HCT116 (cell line): ENCODE measurements around the gene GRK1. TPM values are rescaled to one million over a fixed set of nuclear protein-coding genes. Genes with fewer than 3 reads are reported as not detected.

Source experiments
- ATAC-seq: fragments of 200-7000 bp; cut with Tn5 transposase; 2 replicates; pipeline ENCODE4 v1.9.1; 2020; ENCODE audit warnings: mild to moderate bottlenecking, moderate library complexity
- BruUV-seq: library from RNA; stranded (reverse); fragments of 400-500 nt; replicated peaks from 2 replicates; lab custom pipeline; 2021; lab: Mats Ljungman, UMichigan
- CTCF ChIA-PET: fragments of 300-600 bp; sonication (Branson Sonifier 250); formaldehyde crosslinking; loops from one replicate; lab custom pipeline; 2021; ENCODE audit warnings: antibody characterized with exemption; lab: Charles Lee
- POLR2A ChIA-PET: fragments of 300-600, 350-600 bp; sonication (Branson Sonifier 250); formaldehyde crosslinking; loops from one replicate; lab custom pipeline; 2021; ENCODE audit warnings: antibody characterized with exemption; lab: Charles Lee
- RAD21 ChIA-PET, 2 experiments: fragments of 300-600 bp; sonication (Branson Sonifier 250); formaldehyde crosslinking; loops; one replicate each; lab custom pipeline; 2023; ENCODE audit warnings: low total read pairs in 2 of 2; ENCODE audit not compliant: uncharacterized antibody in 2 of 2, unreplicated experiment in 2 of 2, low non-redundant PET in 1 of 2; lab: Charles Lee
- DNase-seq: peaks from one replicate; pipeline ENCODE4 v3.0.0-alpha.2; 2010; ENCODE audit warnings: low read depth, low spot score
- H2AFZ ChIP-seq: fragments of 200-600 bp; shearing (Covaris generic), sonication (generic); 2 replicates; pipeline ENCODE4 v1.6.1; 2017; ENCODE audit warnings: low read depth, mixed run types, mixed read lengths, antibody characterized with exemption, low read length; ENCODE audit not compliant: poor library complexity, severe bottlenecking
- H3K27ac ChIP-seq: 2 replicates; pipeline ENCODE4 v1.5.1; 2012; ENCODE audit warnings: low read depth, low read length
- H3K27me3 ChIP-seq: fragments of 200-600 bp; sonication (generic); 2 replicates; pipeline ENCODE4 v1.6.1; 2016; ENCODE audit warnings: mixed run types, low read length, mixed read lengths; ENCODE audit not compliant: insufficient read depth
- H3K36me3 ChIP-seq, 2 experiments: fragments of 200-500 bp in 1 of 2; fragments of 200-600 bp in 1 of 2; sonication (Bioruptor generic) in 1 of 2; sonication (generic) in 1 of 2; 2 replicates each; pipeline versions ENCODE4 v1.5.1 to v1.6.1; 2014 to 2016; ENCODE audit warnings: low read length in 2 of 2, inconsistent platforms in 1 of 2, mixed read lengths in 1 of 2, mixed run types in 1 of 2; ENCODE audit not compliant: insufficient read depth in 2 of 2, control insufficient read depth in 1 of 2
- H3K4me1 ChIP-seq, 2 experiments: fragments of 200-600 bp in 1 of 2; sonication (generic) in 1 of 2; 2 replicates each; pipeline versions ENCODE4 v1.5.1 to v1.6.1; 2012 to 2017; ENCODE audit warnings: low read length in 2 of 2, inconsistent platforms in 1 of 2, mild to moderate bottlenecking in 1 of 2, mixed read lengths in 1 of 2, mixed run types in 1 of 2, moderate library complexity in 1 of 2; ENCODE audit not compliant: insufficient read depth in 2 of 2, control insufficient read depth in 1 of 2
- H3K4me2 ChIP-seq: fragments of 200-600 bp; sonication (generic); 2 replicates; pipeline ENCODE4 v1.6.1; 2017; ENCODE audit warnings: mixed run types, low read length, mixed read lengths
- H3K4me3 ChIP-seq, 2 experiments: fragments of 200-600 bp in 1 of 2; sonication (generic) in 1 of 2; replicated peaks in 1 of 2; 2 replicates each; pipeline ENCODE4 v1.5.1; 2011 to 2016; ENCODE audit warnings: low read length in 2 of 2, control low read depth in 1 of 2, low read depth in 1 of 2, mild to moderate bottlenecking in 1 of 2, mixed read lengths in 1 of 2, mixed run types in 1 of 2
- H3K79me2 ChIP-seq: fragments of 200-600 bp; sonication (generic); 2 replicates; pipeline ENCODE4 v1.6.1; 2017; ENCODE audit warnings: mild to moderate bottlenecking, mixed run types, low read length, moderate library complexity, mixed read lengths; ENCODE audit not compliant: insufficient read depth
- H3K9ac ChIP-seq: fragments of 200-600 bp; sonication (generic); 2 replicates; pipeline ENCODE4 v1.6.1; 2016; ENCODE audit warnings: low read length, mixed read lengths
- H3K9me2 ChIP-seq: fragments of 200-600 bp; sonication (generic), shearing (Covaris generic); 2 replicates; pipeline ENCODE4 v1.6.1; 2017; ENCODE audit warnings: mixed run types, mild to moderate bottlenecking, moderate library complexity; ENCODE audit not compliant: insufficient read depth
- H3K9me3 ChIP-seq, 2 experiments: fragments of 200-500 bp in 1 of 2; fragments of 200-600 bp in 1 of 2; sonication (Bioruptor generic) in 1 of 2; sonication (generic) in 1 of 2; 2 replicates each; pipeline ENCODE4 v1.6.1; 2014 to 2017; ENCODE audit warnings: low read length in 2 of 2, mixed read lengths in 2 of 2, inconsistent platforms in 1 of 2, low read depth in 1 of 2, mild to moderate bottlenecking in 1 of 2, mixed run types in 1 of 2, moderate library complexity in 1 of 2; ENCODE audit not compliant: control insufficient read depth in 1 of 2, insufficient read depth in 1 of 2
- H4K20me1 ChIP-seq: fragments of 200-600 bp; sonication (generic), shearing (Covaris generic); 2 replicates; pipeline ENCODE4 v1.6.1; 2017; ENCODE audit warnings: mixed run types, mild to moderate bottlenecking, moderate library complexity; ENCODE audit not compliant: insufficient read depth
- CBX3 ChIP-seq: IDR thresholded peaks from 2 replicates; pipeline ENCODE4 v1.6.1; 2012; ENCODE audit warnings: low read depth
- CEBPB ChIP-seq: IDR thresholded peaks from 2 replicates; pipeline ENCODE4 v1.6.1; 2012; ENCODE audit warnings: low read depth
- FOSL1 ChIP-seq: IDR thresholded peaks from 2 replicates; pipeline ENCODE4 v1.6.1; 2012; ENCODE audit warnings: low read depth
- MAX ChIP-seq: IDR thresholded peaks from 2 replicates; pipeline ENCODE4 v1.6.1; 2012
- POLR2A ChIP-seq: IDR thresholded peaks from 2 replicates; pipeline ENCODE4 v1.7.0; 2011; ENCODE audit warnings: borderline replicate concordance; ENCODE audit not compliant: insufficient read depth, insufficient read length; ENCODE audit errors: extremely low read depth
- POLR2AphosphoS5 ChIP-seq: IDR thresholded peaks from 2 replicates; pipeline ENCODE4 v1.6.1; 2011; ENCODE audit warnings: mild to moderate bottlenecking, low read depth, low read length, moderate library complexity
- SIN3A ChIP-seq: IDR thresholded peaks from 2 replicates; pipeline ENCODE4 v1.6.1; 2012; ENCODE audit warnings: low read depth
- SRF ChIP-seq: IDR thresholded peaks from 2 replicates; pipeline ENCODE4 v1.6.1; 2012; ENCODE audit warnings: low read depth
- YY1 ChIP-seq: IDR thresholded peaks from 2 replicates; pipeline ENCODE4 v1.6.1; 2011; ENCODE audit warnings: low read length, low read depth, moderate library complexity, mild to moderate bottlenecking; ENCODE audit not compliant: insufficient replicate concordance; ENCODE audit errors: extremely low read depth
- ZBTB33 ChIP-seq: IDR thresholded peaks from 2 replicates; pipeline ENCODE4 v1.6.1; 2011; ENCODE audit warnings: mild to moderate bottlenecking, low read length, moderate library complexity; ENCODE audit not compliant: insufficient replicate concordance; ENCODE audit errors: extremely low read depth
- ZFX ChIP-seq: fragments of 450-650 bp; IDR thresholded peaks from 2 replicates; pipeline ENCODE4 v1.6.1; 2017
- ZNF274 ChIP-seq: fragments of 200-500 bp; sonication (Bioruptor generic); IDR thresholded peaks from 2 replicates; pipeline ENCODE4 v1.6.1; 2014; ENCODE audit warnings: mild to moderate bottlenecking, low read depth, low read length, inconsistent platforms
- intact Hi-C: fragments of 100-400 bp; cut with micrococcal nuclease; formaldehyde crosslinking; loops from 2 replicates; pipeline ENCODE4 v1.10.0; 2022
- total RNA-seq: library from RNA; stranded (reverse); gene quantifications from one replicate; pipeline ENCODE4 v1.2.1, GENCODE V29; 2021; ENCODE audit not compliant: unreplicated experiment
- TF ChIP-seq, protein P1 (sequence below), 3 experiments: fragments of 200-600 bp in 1 of 3; sonication (generic) in 1 of 3; IDR thresholded peaks in 2 of 3; conservative IDR thresholded peaks in 1 of 3; 2 replicates each; pipeline ENCODE4 v1.5.1; 2012 to 2017; ENCODE audit warnings: low read depth in 2 of 3, low read length in 2 of 3, antibody characterized with exemption in 1 of 3, borderline replicate concordance in 1 of 3, control low read depth in 1 of 3, mild to moderate bottlenecking in 1 of 3, mixed read lengths in 1 of 3, mixed run types in 1 of 3, moderate library complexity in 1 of 3; ENCODE audit not compliant: insufficient read depth in 1 of 3
- TF ChIP-seq, protein P2 (sequence below): IDR thresholded peaks from 2 replicates; pipeline ENCODE4 v1.6.1; 2012

GRK1 gene
- total RNA-seq, 1 experiment from 2014 or later, result not detected

DNA sequence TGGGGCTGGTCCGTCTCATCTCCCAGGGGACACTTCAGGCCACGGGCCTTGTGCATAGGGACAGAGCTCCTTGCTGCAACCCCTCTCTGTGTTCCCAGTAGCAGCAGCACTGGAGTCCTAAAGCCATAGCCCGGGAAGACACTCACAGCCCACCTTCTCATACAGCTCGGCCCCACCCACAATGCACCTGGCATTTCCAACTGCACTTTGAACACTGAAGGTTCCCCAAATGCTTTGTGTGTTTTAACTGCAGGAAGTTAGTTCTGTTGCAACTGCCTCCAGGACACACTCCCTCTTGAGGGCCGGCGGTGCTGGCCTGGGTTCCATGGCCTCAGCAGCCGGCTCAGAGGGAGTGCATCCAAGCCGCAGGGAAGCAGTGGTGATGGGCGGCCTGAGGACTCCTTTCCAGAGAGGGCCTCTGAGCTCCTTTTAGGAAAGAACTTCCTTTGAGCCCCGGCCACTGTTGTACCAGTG lies 69.3 kb downstream of the GRK1 start:
- no peak for TF ChIP-seq CEBPB
- TF ChIP-seq, protein P1, sequence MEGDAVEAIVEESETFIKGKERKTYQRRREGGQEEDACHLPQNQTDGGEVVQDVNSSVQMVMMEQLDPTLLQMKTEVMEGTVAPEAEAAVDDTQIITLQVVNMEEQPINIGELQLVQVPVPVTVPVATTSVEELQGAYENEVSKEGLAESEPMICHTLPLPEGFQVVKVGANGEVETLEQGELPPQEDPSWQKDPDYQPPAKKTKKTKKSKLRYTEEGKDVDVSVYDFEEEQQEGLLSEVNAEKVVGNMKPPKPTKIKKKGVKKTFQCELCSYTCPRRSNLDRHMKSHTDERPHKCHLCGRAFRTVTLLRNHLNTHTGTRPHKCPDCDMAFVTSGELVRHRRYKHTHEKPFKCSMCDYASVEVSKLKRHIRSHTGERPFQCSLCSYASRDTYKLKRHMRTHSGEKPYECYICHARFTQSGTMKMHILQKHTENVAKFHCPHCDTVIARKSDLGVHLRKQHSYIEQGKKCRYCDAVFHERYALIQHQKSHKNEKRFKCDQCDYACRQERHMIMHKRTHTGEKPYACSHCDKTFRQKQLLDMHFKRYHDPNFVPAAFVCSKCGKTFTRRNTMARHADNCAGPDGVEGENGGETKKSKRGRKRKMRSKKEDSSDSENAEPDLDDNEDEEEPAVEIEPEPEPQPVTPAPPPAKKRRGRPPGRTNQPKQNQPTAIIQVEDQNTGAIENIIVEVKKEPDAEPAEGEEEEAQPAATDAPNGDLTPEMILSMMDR (IDR thresholded peaks at IDR 0.05 in 2 of 3, conservative IDR thresholded peaks at IDR 0.05 in 1 of 3; ENCODE audit: borderline replicate concordance in 1 of 3, insufficient read depth in 1 of 3, low read depth in 2 of 3, low read length in 2 of 3), result no peak
- TF ChIP-seq POLR2A, result no peak
- TF ChIP-seq, protein P2, sequence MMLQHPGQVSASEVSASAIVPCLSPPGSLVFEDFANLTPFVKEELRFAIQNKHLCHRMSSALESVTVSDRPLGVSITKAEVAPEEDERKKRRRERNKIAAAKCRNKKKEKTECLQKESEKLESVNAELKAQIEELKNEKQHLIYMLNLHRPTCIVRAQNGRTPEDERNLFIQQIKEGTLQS, result no peak
- no peak for TF ChIP-seq SIN3A
- no peak for TF ChIP-seq CBX3
- no peak for TF ChIP-seq FOSL1
- H3K4me2 ChIP-seq, result no peak overlapping the region
- H3K27me3 ChIP-seq, result no peaks in the 10 kb centered on the region
- no peak overlapping the region for H3K9ac ChIP-seq
- BruUV-seq, result no TSS peak
- no peaks in the 10 kb centered on the region for H3K36me3 ChIP-seq
- H3K4me1 ChIP-seq, result no peaks in the 10 kb centered on the region
- H3K79me2 ChIP-seq, result no peaks in the 10 kb centered on the region
- peaks cover 0 to 5% of the 10 kb centered on the region in 2 experiments; a peak in 2 of 4 replicates for H3K9me3 ChIP-seq
- ATAC-seq, result no peak
- ChIA-PET RAD21 (no interaction called here), POLR2A (no interaction called here), CTCF (no interaction called here)
- no peaks in the 10 kb centered on the region for H3K9me2 ChIP-seq
- intact Hi-C loops, result no loop called here
- no peak overlapping the region for H3K4me3 ChIP-seq
- no peak overlapping the region for H3K27ac ChIP-seq
- H4K20me1 ChIP-seq, result no peaks in the 10 kb centered on the region
- DNase-seq, result no peak
- no peak overlapping the region for H2AFZ ChIP-seq

DNA sequence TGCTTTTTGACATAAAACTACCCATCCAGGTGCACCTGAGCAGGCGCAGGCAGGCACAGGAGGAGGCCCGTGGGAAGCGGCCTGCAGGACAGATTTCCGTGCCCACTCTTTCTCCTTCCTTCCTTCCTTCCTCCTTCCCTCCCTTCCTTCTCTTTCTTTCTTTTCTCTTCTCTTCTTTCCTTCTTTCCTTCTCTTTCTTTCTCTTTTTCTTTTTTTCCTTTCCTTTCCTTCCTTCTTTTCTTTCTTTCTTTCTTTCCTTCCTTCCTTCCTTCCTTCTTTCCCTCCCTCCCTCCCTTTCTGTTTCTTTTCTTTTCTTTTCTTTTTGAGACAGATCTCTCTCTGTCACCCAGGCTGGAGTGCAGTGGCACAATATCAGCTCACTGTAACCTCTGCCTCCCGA lies 70.8 kb downstream of the GRK1 start:
- no TSS peak for BruUV-seq
- no peaks in the 10 kb centered on the region for H3K27me3 ChIP-seq
- no peak for TF ChIP-seq POLR2A
- TF ChIP-seq ZNF274, result no peak
- no peak for TF ChIP-seq CEBPB
- TF ChIP-seq ZBTB33, result no peak
- TF ChIP-seq SRF, result no peak
- no peak for TF ChIP-seq YY1
- no peak for TF ChIP-seq ZFX
- no peak for TF ChIP-seq MAX
- no peak for TF ChIP-seq SIN3A
- no peak for TF ChIP-seq POLR2AphosphoS5

More for the DNA sequence above, 70.8 kb downstream of the GRK1 start:
- CTCF ChIA-PET, result no interaction called here
- no peak overlapping the region for H3K4me3 ChIP-seq
- peaks cover 9 to 14% of the 10 kb centered on the region in 2 experiments for H3K4me1 ChIP-seq
- no peaks in the 10 kb centered on the region for H3K79me2 ChIP-seq
- RAD21 ChIA-PET, result no interaction called here
- DNase-seq (no peak), ATAC-seq (no peak)
- POLR2A ChIA-PET, result no interaction called here
- H3K9me3 ChIP-seq, result peaks cover 0 to 5% of the 10 kb centered on the region in 2 experiments; a peak in 2 of 4 replicates
- intact Hi-C loops, result no loop called here
- no peaks in the 10 kb centered on the region for H4K20me1 ChIP-seq
- H3K36me3 ChIP-seq, result no peaks in the 10 kb centered on the region
- H3K9ac ChIP-seq, result no peak overlapping the region
- no peaks in the 10 kb centered on the region for H3K9me2 ChIP-seq
- H2AFZ ChIP-seq, result no peak overlapping the region
- H3K27ac ChIP-seq, result no peak overlapping the region
- H3K4me2 ChIP-seq, result no peak overlapping the region
